Dermis microvascular lymphatic vessel endothelial cell (primary cell): ENCODE results near the gene EXOC3L1. TPM values are rescaled to one million over a fixed set of nuclear protein-coding genes. Genes with fewer than 3 reads are reported as not detected.
A peak's percentile ranks its signal among the peaks of the same experiment; 100 is the strongest.

Experiments used
- DNase-seq, 2 donors: peaks; one replicate each; pipeline versions ENCODE4 v3.0.0 to v3.0.0-alpha.2; 2010; ENCODE audit warnings: low read depth in 2 of 2
- total RNA-seq: library from RNA; depleted of rRNA; stranded (reverse); fragments of >200 nt; gene quantifications from 2 replicates; pipeline ENCODE4 v1.2.1, GENCODE V29; 2014

The EXOC3L1 gene
- total RNA-seq, 1 donor from 2014 or later = 38.8 TPM

DNA sequence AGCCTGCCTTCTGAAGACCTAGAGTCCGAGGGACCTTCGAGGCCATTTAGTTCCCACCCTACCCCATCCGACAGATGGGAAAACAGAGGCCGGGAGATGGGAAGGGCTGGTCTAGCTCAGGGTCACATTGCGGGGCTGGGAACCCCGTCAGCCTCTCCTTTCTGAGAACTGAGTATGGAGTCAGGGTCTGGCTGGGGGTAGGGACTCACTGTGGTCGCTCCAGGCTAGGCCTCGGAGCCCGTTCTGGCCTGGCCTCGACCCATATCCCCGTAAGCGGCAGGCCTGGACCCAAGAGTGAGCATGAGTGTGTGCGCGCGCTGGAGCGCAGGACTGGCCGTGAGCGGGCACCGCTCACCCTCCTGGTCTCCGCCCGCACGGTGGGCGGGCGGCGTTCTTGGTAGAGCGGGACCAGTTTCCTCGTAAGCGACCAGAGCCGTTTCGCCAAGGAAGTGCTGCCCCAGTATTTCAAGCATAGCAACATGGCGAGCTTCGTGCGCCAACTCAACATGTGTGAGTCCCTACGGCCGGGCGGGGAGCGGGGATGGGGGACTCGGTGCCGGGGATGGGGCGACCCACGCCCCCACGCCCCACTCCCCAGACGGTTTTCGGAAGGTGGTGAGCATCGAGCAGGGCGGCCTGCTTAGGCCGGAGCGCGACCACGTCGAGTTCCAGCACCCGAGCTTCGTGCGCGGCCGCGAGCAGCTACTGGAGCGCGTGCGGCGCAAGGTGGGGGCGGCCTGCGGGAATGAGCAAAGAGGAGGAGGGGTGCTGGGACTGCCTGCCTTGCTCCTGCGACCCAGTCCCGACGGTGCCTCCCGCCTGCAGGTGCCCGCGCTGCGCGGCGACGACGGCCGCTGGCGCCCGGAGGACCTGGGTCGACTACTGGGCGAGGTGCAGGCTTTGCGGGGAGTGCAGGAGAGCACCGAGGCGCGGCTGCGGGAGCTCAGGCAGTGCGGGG, 24.5 kb downstream of the EXOC3L1 start:
- DNase-seq = no peak

DNA sequence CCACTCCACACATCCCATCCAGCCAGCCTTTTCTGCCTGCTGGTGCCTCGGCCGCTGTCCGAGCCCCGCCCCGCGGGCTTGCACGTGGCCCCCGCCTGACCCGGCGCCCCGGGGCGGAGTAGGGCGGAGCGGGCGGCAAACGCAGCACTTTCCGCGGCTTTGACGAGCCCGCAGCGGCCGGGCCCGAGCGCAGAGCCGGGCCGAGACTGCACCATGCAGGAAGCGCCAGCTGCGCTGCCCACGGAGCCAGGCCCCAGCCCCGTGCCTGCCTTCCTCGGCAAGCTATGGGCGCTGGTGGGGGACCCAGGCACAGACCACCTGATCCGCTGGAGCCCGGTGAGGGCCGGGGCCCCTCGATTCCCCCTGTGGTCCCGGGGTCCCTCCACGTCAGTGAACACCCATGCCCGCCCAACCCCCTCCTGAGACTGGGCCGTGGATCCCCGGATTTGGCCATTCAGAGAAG, 25.3 kb downstream of the EXOC3L1 start, which contains the start of gene HSF4:
TSS of gene HSF4 (plus strand) at position 147 of the 463 bp plus-strand sequence. CDS start at position 214, 67 bp downstream.
- DNase-seq = no peak

DNA sequence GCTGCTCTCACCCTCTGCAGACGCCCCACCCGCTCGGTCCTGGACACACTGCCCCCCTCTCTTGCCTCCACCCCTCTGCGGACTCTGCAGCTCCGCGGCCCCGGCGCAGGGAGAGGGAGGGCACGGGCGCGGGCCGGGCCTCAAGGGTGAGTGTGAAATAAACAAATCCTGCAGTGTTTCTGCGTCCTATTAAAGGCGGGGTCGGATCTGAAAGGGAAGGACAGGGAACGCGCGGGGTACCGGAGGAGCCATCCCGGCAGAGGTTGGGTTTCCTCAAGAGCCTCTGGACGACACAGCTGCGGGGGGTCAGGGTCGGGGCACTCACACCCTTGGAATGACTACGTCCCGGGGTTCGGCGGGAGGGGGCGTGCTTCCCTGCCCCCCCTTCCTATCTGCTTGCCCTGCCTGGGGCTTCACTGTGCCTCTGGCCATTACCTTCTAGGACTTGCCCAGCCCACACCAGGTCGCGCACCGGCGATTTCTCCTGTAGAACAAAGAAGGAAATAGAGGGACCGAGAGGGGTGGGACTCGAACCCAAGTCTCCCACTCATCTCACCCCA, 25.9 kb downstream of the EXOC3L1 start:
- no peak for DNase-seq

DNA sequence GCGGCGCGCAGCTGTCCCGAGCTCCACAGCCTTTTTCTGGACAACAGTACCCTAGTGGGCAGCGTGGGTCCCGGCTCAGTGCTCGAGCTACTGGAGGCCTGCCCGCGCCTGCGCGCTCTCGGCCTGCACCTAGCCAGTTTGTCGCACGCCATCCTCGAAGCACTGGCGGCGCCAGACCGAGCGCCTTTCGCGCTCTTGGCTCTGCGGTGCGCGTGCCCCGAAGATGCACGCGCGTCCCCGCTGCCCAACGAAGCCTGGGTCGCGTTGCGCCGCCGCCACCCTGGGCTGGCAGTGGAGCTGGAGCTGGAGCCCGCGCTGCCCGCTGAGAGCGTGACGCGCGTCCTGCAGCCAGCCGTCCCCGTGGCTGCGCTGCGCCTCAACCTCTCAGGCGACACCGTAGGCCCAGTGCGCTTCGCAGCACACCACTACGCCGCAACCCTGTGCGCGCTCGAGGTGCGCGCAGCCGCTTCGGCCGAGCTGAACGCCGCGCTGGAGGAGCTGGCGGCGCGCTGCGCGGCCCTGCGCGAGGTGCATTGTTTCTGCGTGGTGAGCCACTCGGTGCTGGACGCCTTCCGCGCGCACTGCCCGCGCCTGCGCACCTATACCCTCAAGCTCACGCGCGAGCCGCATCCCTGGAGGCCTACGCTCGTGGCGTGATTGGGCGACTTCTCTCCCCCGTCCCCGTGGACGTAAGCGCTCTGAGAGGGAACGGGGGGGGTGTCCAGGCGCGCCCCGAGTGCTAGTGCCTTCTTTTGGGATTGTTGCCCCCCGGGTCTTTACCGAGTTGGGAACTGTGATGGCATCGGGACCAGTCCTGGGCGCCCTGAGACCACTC, 26.6 kb downstream of the EXOC3L1 start:
- DNase-seq = peak; percentile 38 to 72

DNA sequence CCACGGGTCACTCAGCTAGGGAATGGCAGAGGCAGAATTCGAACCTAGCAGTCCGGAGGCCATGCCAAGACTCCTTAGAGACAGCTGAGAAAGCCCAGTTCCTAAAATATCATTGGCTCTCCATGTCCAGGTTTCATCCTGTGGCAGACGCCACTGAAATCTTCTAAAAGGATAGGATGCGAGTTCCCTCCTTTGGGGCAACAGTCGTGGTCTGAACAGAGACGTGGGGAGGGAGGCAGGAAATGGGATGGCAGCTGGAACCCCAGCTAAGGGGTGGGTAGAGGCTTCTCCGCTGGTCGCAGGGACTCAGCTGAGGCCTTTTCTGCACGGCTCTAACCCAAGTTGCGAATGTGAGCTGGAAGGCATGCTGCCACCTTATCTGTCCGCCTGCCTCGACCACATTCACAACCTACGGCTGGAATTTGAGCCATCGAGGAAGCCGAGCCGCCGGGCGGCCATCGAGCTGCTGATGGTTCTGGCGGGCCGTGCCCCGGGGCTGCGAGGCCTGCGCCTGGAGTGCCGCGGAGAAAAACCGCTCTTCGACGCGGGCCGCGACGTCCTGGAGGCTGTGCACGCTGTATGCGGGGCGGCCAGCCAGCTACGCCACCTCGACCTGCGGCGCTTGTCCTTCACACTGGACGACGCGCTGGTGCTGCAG, 27.3 kb downstream of the EXOC3L1 start:
- DNase-seq = no peak

DNA sequence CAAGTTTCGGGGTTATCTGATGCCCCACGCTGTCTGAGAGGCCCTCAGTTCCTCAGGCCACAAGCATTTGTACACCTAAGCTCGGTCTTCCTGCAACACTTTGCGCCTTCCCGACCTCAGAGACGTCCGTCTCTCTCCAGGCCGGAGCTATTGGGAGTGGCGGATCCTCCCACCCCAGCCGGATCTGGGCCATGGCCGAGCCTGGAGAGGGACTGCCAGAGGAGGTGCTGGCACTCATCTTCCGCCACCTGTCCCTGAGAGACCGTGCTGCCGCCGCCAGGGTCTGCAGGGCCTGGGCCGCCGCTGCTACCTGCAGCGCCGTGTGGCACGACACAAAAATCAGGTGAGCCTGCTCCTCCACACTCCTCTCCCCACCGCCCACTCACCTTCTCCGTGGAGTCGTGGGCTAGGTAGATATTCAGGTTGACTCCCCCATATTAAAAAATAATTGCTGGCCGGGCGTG, 28.3 kb downstream of the EXOC3L1 start:
- no peak for DNase-seq

DNA sequence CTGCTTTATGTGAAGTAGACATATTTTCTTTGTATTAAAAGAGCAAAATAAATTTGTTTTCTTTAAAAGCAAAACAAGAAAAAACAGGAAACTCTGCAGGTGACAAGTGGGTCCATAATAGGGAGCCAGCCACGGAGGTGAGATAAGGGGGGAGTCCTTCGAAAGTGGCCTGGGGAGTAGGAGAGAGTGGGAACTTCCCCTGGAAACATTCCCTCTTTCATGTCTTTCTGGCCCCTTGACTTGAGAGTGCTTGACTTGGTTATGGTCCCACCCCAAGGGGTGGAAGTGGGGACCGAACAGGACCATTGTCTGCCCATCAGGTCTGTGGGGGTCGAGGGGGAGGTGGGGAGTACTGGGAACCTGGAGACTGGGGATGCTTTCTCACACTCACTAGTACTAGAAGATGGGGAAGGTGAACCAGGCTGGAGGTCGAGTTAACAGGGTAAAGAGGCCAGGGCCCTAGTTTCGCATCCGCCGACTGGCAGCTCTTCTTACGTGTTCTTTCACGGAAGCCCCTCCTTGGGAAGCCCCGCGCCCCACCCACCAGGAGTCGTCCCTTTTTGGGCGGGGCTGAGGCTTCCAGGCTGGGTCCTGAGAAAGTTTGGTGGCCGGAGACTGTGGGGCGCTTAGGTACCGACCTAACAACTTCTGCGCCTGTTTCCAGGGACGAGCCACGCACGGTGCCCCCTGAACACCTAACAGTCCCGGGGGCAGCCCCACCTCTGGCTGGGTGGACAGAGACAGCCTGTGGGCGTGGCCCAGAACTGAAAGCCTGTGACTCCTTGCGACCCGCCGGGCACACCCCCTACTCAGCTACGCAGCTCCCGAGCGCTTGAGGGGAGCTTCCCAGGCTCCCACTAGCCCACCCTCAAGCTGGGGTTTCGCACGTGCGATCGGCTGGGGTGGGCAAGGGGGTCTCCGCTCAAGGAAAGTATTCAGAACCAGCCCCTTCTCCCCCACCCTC, 31.0 kb downstream of the EXOC3L1 start:
- DNase-seq = peak in 1 of 2 donors; percentile 46

DNA sequence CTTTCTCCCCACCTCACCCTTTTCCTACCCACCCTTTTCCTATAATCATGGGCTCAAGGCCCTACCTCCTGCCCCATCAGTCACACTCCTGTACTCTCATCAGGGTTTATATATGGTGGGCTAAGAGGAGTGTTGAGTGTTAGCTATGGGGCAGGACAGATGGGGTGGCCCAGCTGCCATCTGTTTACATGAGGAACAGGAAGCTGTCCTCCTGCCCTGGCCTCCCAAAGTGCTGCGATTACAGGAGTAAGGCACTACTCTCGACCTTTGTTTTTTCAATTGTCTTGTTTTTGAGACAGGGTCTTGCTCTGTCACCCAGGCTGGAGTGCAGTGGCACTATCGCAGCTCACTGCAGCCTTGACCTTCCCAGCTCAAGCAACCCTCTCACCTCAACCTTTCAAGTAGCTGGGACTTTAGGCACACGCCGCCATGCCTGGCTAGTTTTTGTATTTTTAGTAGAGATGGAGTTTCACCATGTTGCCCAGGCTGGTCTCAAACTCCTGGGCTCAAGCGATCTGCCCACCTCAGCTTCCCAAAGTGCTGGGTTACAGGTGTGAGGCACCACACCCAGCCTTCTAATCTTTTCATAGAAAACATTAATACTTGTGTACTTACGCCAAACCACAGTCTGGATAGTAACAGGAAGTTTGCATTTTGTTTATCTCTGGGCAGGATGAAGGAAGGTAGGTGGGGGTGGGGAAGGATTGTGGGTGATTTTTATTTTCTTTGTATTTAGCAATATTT, 31.9 kb downstream of the EXOC3L1 start:
- no peak for DNase-seq

DNA sequence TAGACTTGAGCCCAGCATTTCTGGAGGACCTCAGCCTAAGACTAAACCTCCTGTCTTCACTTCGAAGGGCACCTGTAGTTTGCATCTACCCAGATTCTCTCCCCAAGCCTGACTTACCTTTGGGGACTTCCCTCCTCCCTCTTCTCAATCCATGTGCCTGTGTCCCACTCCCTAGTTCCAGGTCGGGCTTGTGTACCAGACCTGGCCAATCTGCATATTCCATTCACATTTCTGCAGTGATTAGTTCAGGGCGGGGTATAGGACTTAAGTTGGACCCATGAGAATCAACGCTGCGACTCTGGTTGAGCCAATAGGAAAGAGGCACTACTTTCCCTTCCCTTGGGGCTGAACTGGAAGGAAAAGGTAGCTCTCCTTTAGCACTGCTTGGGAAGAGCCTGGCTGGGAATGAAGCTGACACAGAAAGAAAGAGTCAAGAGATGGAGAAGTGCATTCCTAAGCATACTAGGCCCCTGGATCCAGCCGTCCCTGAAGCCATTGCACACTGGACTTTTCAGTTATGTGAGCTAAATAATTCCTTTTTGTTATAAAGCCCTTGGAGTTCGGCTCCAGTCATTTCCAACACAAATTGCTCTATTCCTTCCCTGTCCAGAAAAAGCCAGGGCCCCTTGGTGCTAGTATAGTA, 32.7 kb downstream of the EXOC3L1 start:
- no peak for DNase-seq

DNA sequence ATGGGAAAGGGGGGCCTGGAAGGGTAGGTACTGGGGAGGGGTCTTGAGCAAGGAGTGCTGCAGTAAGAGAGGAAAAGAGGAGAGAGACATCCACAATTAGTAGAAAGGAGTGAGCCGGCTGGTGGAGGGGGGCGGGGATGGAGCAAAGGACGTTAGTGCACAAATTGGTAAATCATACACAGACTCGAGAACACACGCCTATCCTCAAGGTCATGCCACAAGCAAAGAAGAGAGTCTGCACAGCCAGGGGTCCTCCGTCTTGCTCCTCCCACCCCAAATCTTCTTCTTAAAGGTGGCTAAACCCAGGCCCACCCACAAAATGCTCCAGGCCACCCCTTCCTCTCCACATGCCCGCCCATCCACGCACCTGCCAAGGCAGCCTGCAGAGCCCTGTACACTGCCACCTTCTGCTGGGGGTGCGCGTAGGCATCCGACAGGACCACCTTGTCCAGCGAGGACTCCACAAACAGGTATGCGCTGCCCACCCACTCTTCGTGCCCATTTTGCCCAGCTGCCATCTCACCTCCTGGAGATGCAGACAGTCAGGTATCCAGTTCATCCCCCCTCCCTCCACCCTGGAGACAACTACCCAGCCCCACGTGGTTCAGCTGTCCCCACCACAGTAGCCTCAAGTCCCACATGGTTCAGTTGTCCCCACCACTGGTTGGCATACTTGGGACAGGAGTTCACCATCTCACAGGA, 33.6 kb downstream of the EXOC3L1 start:
- no peak for DNase-seq

DNA sequence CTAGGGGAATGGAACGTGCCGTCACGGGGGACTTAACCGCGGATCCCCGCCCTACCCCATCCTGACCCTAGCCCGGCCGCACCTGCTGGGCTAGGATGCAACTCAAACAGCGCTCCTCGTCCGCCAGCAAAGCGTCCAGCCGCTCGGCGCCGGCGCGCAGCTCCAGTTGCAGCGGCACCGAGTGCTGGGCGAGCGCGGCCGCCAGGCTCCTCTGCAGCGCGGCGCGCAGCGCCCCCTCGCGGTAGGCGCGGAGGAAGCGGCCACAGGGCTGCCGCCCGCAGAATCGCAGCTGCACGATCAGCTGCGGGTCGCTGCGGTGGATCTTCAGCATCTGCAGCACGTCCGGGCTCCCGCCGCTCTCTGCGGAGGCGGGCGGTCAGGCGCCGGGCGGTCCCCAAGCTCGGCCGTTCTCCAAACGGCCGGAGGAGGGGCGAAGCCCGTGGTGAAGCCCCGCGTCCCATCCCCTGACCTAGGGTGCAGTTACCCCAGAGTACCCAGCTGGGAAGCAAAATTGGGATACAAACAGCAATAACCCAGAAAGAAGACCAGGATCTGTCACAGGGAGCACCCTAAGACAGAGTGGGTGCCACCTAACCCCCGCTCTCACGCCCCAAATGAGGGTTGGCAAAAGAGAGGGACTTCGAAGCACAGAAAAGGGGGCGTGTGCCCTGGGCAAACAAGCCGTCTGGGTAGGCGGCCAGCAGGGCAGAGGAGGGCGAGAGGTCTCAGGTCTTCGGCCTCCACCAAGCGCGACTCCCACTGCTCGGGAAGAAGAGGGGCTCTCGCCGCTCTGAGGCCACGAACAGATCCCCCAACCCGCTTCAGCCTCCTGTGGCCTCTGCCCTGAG, 34.4 kb downstream of the EXOC3L1 start:
- peak; percentile 47 to 76 for DNase-seq

DNA sequence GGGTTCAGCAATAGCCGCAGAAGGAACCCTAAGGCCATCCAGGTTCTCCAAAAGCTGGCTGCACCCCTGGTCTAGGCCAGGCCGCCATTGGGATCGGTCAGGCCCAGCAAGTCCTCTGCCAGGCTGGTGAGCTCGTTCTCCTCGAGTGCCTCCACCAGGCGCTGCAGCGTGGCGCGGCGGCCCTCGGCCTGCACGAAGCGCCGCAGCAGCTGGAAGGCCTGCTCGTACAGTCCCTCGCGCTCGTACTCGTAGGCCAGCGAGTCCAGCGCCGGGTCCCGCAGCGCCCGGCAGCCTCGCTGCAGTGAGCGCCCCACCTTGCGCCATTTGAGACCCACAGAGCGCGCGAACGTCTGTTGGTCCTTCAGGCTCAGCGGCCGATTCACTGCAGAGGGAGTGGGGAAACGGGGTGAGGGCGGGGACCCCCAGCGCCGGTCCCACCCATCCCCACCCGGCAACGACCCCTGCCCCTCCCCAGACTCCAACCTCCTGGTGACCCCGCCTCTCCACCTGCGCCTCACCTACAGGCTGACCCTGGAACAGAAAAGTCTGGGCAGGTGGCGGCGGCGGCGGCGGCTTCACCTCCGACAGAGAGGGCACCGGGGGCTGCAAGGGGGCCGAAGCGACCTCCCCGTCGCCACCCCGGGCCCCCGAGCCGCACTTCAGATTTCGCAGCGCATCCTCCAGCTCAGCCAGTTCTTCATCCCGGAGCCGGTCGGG, 35.2 kb downstream of the EXOC3L1 start:
- DNase-seq = no peak

DNA sequence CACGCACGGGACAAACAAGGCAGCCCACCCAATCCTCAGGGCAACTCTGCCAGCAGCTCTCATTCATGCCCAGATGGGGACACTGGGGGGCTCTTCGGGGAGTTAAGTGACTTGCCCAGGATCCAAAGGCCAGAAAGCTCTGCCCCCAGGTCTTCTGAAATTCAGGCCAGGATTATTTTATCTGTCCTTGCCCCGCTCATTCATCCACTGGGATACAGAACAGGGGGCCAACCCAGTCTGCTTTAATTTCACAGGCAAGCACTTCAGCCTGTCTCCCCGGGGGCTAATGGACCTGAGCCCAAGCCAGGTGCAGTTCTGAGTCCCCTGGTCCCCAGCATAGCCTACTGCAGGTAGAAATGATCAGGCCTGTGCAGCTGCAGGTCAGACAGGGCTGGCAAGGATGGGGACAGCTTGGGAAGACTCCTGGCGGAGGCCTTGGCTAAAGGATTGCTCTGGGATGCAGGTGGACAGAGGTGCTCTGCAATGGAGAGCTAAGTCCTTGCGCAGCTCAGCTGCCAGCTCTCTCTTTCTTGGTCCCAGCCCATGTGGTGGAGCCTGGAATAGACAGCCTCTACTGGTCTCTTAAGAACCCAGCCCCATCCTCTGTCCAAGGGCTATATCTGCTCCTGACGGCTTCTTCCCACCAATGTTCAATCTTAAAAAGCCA, 38.4 kb downstream of the EXOC3L1 start:
- DNase-seq = no peak

DNA sequence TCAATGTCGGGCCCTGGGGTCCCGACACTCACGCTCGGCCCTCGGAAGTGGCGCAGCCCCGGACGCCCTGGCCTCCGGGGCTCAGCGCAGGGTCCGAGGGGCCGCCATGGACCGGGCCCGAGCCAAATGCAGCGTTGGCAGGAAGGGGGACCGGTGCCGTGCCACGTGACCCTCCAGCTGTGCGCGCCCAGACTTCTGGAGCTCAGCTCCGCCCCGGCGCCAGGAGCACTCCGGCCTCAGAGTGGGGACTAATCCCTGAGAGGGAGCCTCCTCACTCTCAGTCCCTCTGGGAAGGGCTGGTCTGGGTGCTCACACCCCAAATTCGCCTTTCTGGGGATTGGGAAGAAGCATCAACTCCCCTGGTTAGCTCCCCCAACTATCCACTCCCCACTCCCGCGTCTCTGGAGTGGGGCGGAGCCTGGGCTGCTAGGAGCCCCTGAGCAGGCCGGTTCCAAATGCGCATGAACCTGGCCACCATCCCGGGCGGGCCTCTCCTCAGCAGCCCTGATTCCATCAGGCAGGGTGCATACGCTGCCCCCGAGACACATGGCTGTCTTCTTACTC, 39.0 kb downstream of the EXOC3L1 start, which contains the start of gene B3GNT9:
TSS of gene B3GNT9 (minus strand) at position 166 of the 564 bp plus-strand sequence. CDS start 513 bp downstream, outside the sequence.
- peak in 1 of 2 donors; percentile 40 for DNase-seq
